Memory B cell (primary cell): ENCODE measurements around the gene MAD1L1.

ENCODE experiments used
- ATAC-seq: fragments of 150-1000 bp; cut with Tn5 transposase; 2 replicates; pipeline ENCODE4 v1.10.0; 2021; ENCODE audit warnings: low read depth, mild to moderate bottlenecking, moderate library complexity
- DNase-seq, 2 donors: peaks; one replicate each; pipeline ENCODE4 v3.0.0; 2022; ENCODE audit warnings: low spot score in 2 of 2
- H3K27ac Mint-ChIP-seq: one replicate; pipeline ENCODE4 v1.8.0; 2022; ENCODE audit warnings: mild to moderate bottlenecking, moderate library complexity, mixed read lengths
- H3K27me3 Mint-ChIP-seq: one replicate; pipeline ENCODE4 v1.8.0; 2022; ENCODE audit warnings: mixed read lengths
- H3K36me3 Mint-ChIP-seq: one replicate; pipeline ENCODE4 v1.8.0; 2022; ENCODE audit warnings: mild to moderate bottlenecking, mixed read lengths
- H3K4me1 Mint-ChIP-seq: one replicate; pipeline ENCODE4 v1.8.0; 2022; ENCODE audit warnings: mixed read lengths
- H3K4me3 Mint-ChIP-seq: one replicate; pipeline ENCODE4 v1.8.0; 2022; ENCODE audit warnings: mild to moderate bottlenecking, moderate library complexity, mixed read lengths
- H3K9me3 Mint-ChIP-seq: one replicate; pipeline ENCODE4 v1.8.0; 2022; ENCODE audit warnings: mixed read lengths

Gene MAD1L1

DNA sequence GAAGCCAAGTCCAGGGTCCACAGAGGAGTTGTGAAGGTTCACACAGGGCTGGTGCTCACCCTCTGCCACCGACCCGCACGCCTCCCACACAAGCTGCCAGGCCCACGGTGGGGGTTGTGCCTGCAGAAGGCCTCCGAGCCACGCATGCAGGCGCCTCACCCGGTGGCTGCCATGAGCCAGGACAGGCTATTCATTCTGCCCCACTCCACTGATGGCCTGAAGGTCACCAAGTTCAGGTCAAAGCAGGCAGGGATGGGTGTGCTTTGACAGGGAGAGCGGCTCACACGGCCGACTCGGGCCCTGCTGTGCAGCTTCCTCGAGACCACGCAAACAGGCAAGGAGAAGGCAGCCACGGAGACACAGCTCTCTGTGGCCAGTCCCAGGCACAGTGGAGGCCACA, 143.9 kb downstream of the MAD1L1 start:
- H3K9me3 Mint-ChIP-seq, result no peaks in the 10 kb centered on the region
- peaks cover 8% of the 10 kb centered on the region for H3K4me1 Mint-ChIP-seq
- peaks cover 14% of the 10 kb centered on the region for H3K36me3 Mint-ChIP-seq

DNA sequence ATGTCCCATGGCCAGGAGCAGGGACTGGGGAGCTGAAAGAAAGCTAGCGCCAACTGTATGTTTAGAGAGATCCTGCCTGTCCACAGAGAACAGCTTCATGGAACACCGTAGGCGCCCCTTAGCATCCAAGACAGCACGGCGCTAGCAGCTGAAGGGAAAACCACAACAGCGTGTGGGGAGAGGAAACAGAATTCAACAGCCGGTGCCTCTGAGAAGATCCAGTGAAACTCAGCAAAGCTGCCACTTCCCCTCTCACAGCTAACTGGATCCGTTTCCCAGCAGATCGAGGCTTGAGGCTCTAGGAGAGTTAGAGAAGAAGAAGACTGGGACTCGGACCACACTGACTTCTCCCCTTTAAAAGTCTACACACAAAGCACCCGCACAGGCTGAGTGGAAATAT, 145.0 kb downstream of the MAD1L1 start:
- no peak overlapping the region for H3K27ac Mint-ChIP-seq
- ATAC-seq (no peak), DNase-seq (no peak)
- no peaks in the 10 kb centered on the region for H3K9me3 Mint-ChIP-seq
- peaks cover 12% of the 10 kb centered on the region for H3K36me3 Mint-ChIP-seq
- peaks cover 6% of the 10 kb centered on the region for H3K4me1 Mint-ChIP-seq
- H3K27me3 Mint-ChIP-seq, result no peaks in the 10 kb centered on the region
- H3K4me3 Mint-ChIP-seq, result no peak overlapping the region

More for the DNA sequence above, 143.9 kb downstream of the MAD1L1 start:
- ATAC-seq (no peak), DNase-seq (no peak)
- no peak overlapping the region for H3K27ac Mint-ChIP-seq
- no peaks in the 10 kb centered on the region for H3K27me3 Mint-ChIP-seq
- no peak overlapping the region for H3K4me3 Mint-ChIP-seq

DNA sequence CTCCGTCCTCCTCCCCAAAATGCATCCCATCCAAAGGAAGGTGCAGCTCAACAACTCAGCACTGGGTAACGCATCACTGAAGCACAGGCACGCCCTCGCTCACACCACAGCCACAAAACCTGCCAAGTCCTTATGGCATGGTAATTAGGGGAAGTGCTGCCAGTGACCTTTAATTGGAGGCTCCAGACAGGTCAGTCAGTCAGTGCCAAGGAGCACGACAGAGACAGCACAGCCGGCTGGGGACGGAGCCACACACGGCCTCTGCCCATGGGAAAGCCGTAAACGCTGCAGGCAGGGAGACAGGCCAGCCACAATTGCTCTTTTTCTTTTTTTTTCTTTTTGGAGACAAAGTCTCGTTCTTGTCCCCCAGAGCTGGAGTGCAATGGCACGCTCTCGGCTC, 146.5 kb downstream of the MAD1L1 start:
- no peaks in the 10 kb centered on the region for H3K9me3 Mint-ChIP-seq
- DNase-seq (no peak), ATAC-seq (no peak)
- no peaks in the 10 kb centered on the region for H3K27me3 Mint-ChIP-seq
- peaks cover 14% of the 10 kb centered on the region for H3K36me3 Mint-ChIP-seq
- H3K4me3 Mint-ChIP-seq, result no peak overlapping the region
- peaks cover 5% of the 10 kb centered on the region for H3K4me1 Mint-ChIP-seq
- no peak overlapping the region for H3K27ac Mint-ChIP-seq

DNA sequence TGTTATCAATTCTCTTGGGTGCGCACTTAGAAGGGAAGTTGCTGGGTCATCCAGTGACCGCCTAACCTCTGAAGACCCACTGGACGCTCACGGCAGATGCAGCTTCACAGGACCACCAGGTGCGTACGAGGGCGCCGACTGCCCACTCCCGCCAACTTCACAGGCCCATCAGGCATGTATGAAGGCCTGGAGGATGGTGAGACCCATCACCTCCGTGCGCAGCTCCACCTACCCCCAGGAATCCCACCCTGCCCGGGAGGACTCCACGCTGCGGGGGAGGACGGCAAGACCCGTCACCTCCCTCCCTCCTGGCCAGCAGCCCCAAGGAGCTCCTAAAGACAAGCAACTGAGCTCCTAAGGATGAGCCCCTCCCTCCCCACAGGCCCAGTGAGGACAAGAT, 146.9 kb downstream of the MAD1L1 start:
- no peak overlapping the region for H3K4me3 Mint-ChIP-seq
- no peak overlapping the region for H3K27ac Mint-ChIP-seq
- DNase-seq (no peak), ATAC-seq (no peak)
- peaks cover 7% of the 10 kb centered on the region for H3K4me1 Mint-ChIP-seq
- H3K27me3 Mint-ChIP-seq, result no peaks in the 10 kb centered on the region
- no peaks in the 10 kb centered on the region for H3K9me3 Mint-ChIP-seq
- peaks cover 14% of the 10 kb centered on the region for H3K36me3 Mint-ChIP-seq

DNA sequence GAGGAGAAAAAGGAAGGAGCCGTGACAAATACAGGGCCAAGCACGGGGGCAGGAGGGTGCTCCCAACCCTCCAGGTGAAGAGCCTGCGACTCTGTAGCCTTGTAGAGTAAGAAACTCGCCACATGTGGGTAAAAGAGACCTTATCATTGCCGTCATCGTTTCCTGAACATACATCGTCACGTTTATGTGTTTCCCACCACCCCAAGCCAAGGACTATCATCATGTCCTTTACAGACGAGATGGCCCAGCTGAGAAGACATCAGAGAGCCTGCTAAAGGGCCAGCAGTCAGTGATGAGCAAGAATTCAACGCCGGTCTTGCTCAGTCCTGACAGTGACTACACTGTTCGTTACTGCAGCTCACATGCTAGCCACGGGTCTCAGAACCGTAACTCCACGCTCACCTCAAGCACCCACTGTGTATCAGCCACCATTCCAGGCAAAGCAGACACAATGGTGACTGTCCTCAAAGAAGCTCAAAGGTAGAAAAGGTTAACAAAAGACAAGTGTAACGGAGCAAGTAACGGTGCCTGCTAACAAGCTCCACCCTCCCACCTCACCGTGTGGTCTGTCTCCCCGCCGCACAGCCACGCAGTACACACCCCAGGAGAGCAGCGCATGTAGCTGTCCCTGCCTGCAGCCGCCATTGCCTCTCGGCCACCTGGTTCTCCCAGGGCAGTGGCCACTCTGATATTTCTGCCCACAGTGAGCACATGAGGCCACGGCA, 147.8 kb downstream of the MAD1L1 start:
- peaks cover 14% of the 10 kb centered on the region for H3K36me3 Mint-ChIP-seq
- H3K4me3 Mint-ChIP-seq, result no peak overlapping the region
- ATAC-seq, result no peak
- H3K27ac Mint-ChIP-seq, result no peak overlapping the region
- no peak for DNase-seq
- H3K27me3 Mint-ChIP-seq, result no peaks in the 10 kb centered on the region
- no peaks in the 10 kb centered on the region for H3K9me3 Mint-ChIP-seq
- H3K4me1 Mint-ChIP-seq, result peaks cover 8% of the 10 kb centered on the region

DNA sequence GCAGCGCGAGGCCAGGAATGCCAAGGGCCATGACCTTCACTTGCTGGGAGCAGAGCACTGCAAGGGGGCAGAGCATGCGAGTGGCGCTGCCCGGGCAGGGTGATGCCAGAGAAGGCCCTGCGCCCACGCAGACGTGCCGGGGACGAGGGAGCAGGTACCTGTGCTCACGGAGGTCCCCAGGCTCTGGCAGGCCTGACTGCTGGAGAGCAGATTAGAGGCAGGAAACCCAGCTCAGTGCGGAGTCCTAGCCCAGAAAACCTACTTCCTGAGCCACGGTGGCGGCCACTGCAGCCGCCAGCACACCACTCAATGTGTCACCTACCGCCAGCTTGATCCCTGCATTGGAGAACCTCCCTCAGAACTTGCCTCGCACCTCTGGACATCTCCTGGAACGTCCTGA, 148.4 kb downstream of the MAD1L1 start:
- peaks cover 14% of the 10 kb centered on the region for H3K36me3 Mint-ChIP-seq
- DNase-seq (no peak), ATAC-seq (no peak)
- H3K4me1 Mint-ChIP-seq, result peaks cover 11% of the 10 kb centered on the region
- H3K4me3 Mint-ChIP-seq, result no peak overlapping the region
- H3K27me3 Mint-ChIP-seq, result no peaks in the 10 kb centered on the region
- H3K27ac Mint-ChIP-seq, result no peak overlapping the region
- H3K9me3 Mint-ChIP-seq, result no peaks in the 10 kb centered on the region

DNA sequence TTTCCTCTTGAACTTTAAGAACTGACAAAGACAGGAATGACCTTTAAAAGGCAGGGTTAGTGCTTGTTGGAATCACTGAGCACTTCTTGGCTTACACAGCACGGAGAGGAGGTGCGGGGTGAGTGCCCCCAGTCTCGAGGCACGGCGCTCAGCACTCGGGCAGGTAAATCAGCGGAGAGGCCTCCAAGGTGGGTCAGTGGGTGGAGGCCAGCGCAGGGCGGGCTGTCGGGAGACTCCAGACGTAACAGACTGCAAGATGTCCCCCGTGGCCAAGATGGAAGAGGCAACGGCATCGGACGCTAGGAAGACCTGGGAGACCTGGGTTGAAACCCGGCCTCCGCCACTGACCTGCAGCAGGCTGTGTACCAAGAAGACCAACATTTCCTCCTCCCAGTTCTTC, 149.4 kb downstream of the MAD1L1 start:
- Mint-ChIP-seq H3K36me3 (peaks cover 14% of the 10 kb centered on the region), H3K27ac (no peak overlapping the region), H3K4me3 (no peak overlapping the region), H3K4me1 (peaks cover 11% of the 10 kb centered on the region), H3K27me3 (no peaks in the 10 kb centered on the region), H3K9me3 (no peaks in the 10 kb centered on the region)
- ATAC-seq (no peak), DNase-seq (no peak)

DNA sequence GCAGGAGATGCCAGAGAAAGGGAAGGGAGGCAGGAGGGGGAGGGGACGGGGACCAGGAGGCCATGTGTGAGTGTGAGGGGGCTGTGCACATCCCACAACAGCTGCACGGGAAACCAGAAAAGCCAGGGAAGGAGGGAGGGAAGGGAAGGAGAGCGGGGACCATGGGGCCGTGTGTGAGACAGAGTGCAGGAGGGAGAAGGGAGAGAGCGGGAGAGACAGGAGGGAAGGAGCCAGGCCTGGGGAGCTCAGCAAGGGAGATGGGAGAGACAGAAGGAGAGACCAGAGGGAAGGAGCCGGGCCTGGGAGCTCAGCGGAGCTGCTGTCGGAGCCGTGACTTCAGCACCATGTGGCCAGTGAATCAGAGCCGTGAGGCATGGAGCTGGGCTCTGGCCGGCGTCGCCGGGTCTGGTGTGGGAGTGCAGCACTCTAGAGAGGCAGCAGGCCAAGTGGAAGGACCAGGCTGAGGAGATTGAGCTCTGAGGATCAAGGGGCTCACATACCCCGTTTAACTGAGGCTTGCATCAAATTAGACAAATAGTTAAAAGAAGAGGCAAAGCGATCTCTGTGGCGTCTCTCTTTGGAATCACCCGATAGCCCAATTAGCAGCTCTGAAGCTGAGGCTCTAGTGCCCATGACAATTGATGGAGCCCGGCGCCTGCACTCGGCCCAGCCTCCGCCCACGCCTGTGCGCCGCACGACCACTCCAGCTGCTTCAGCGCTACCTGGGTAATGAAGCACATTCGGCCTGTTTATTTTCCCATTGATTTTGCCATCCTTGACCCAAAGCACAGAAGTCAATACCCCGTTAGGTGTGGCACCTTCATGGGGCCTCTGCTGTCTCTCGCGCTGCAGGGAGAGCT, 150.4 kb downstream of the MAD1L1 start:
- no peaks in the 10 kb centered on the region for H3K27me3 Mint-ChIP-seq
- no peak overlapping the region for H3K4me3 Mint-ChIP-seq
- H3K27ac Mint-ChIP-seq, result no peak overlapping the region
- H3K36me3 Mint-ChIP-seq, result peaks cover 14% of the 10 kb centered on the region
- DNase-seq (no peak), ATAC-seq (no peak)
- peaks cover 11% of the 10 kb centered on the region for H3K4me1 Mint-ChIP-seq
- H3K9me3 Mint-ChIP-seq, result no peaks in the 10 kb centered on the region

DNA sequence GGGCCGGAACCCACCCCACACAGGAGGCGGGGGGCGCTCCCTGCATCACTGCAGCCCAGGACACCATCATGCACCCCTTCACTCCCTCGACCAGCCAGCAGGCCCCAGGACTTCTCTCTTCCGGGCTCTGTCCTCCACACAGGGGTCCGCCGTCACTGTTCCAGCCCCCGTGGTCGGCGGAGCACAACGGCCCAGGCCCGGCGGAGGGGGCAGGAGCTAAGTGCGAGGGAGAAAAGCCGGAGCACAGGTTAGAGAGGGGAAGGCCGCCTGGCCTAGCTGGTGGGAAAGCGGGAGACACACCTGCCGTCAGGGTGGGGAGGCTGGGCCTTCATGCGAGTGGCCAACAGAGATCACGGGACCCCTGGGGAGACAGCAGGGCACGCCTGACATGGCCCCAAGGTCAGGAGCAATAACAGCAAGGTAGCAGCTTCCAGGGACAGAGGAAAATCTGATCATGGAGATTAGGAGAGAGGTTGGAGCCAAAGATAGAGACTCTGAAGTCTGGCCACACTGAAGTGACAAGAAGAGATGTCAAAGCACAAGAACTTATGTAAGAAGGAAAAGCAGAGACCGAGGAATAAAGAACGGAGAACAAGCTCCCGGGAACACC, 151.1 kb downstream of the MAD1L1 start:
- ATAC-seq, result no peak

DNA sequence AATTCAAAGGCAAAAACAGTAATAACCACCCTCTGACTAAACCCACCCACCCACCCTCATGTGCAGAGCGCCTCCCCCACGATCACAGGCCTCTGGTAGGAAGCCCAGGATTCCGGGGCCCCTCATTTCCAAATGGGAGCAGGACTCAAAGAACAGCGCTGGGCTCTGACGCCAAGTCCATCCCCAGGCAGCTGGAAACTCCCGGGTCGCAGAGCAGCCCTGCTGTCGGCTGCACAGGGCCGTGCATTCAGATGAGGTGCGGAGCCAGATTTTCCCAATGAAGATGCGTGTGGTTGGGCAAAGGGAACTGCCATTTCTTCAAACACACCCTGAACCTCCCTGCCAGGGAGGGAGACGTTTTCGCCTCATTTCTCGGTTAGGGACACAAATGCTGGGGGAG, 152.3 kb downstream of the MAD1L1 start:
- no peak for ATAC-seq
- Mint-ChIP-seq H3K4me1 (peaks cover 14% of the 10 kb centered on the region), H3K9me3 (no peaks in the 10 kb centered on the region), H3K36me3 (peaks cover 12% of the 10 kb centered on the region), H3K4me3 (no peak overlapping the region), H3K27ac (no peak overlapping the region), H3K27me3 (no peaks in the 10 kb centered on the region)
- DNase-seq, result no peak

More for the DNA sequence above, 151.1 kb downstream of the MAD1L1 start:
- Mint-ChIP-seq H3K9me3 (no peaks in the 10 kb centered on the region), H3K27ac (no peak overlapping the region), H3K27me3 (no peaks in the 10 kb centered on the region), H3K36me3 (peaks cover 11% of the 10 kb centered on the region), H3K4me3 (no peak overlapping the region), H3K4me1 (peaks cover 11% of the 10 kb centered on the region)
- no peak for DNase-seq

DNA sequence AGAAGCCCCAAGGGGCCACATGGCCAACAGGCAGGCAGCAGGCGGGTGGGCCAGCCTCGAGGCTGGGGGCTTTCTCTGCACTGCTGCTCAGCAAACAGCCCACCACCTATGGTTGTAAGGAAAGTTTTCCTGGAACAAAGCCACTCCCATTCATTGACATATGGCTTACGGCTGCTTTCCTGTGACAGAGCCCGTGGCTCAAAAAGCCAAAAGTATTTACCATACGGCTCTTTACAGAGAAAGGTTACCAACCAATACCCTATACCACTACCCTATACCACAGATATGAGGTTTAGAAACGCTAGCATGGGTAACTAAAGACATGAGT, 152.7 kb downstream of the MAD1L1 start:
- DNase-seq (no peak), ATAC-seq (no peak)
- H3K9me3 Mint-ChIP-seq, result no peaks in the 10 kb centered on the region
- H3K4me1 Mint-ChIP-seq, result peaks cover 13% of the 10 kb centered on the region
- no peaks in the 10 kb centered on the region for H3K27me3 Mint-ChIP-seq
- peaks cover 9% of the 10 kb centered on the region for H3K36me3 Mint-ChIP-seq
- H3K4me3 Mint-ChIP-seq, result no peak overlapping the region
- no peak overlapping the region for H3K27ac Mint-ChIP-seq

DNA sequence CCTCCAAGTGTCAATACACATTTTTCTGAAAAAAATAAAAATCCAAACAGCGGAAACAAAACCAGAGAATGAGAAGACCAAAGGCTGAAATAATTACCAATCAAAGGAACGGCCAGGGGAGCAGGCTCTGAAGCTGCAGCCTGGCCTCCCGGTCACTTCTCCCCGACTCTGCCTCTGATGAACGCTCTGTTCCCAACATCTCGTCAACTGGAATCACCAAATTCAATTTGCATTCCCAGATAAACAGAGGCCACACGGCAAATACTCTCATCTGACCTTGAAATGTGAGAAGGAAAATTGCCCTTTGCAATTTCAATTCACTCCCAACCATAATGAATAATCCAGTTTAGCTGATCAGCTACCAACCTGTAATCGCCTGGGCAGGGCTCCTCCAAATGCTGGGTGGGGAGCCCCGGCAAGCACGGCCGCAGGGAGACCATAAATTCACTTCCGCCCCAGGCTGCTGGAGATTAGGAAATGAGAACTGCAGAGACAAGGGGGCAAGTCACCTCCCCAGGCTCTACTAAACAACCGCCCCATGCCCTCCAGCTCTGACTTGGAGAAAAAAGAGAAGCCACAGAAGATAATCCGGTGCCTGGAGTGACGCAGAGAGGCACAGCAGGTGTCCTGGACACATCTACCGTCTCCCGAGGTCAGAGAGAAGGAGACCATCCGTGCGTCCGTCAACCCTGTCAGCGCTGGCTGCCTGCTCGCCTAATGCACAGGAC, 153.2 kb downstream of the MAD1L1 start:
- Mint-ChIP-seq H3K36me3 (peaks cover 7% of the 10 kb centered on the region), H3K27ac (no peak overlapping the region), H3K4me1 (peaks cover 11% of the 10 kb centered on the region), H3K4me3 (no peak overlapping the region), H3K9me3 (no peaks in the 10 kb centered on the region), H3K27me3 (no peaks in the 10 kb centered on the region)
- DNase-seq (no peak), ATAC-seq (peak; percentile 60)

DNA sequence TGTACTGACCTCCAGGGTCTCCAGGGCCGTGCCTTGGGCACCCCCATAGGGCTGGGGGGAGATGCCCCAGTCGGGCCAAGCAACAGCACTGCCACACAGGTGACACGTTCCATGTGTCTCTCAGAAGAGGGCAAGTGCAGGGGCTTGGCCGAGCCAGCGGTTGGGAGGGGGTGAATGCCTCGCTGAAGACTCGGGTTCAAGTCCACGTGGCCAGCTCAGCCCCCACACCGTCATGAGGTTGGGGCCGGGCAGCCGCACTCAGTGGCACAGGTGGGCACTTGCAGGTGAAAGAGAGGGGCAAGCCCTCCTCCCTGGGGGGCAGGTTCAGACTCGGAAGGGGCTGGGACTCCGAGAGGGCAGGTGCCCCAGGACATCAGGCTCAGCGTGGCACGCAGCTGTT, 153.8 kb downstream of the MAD1L1 start:
- no peak for ATAC-seq
- Mint-ChIP-seq H3K4me3 (no peak overlapping the region), H3K9me3 (no peaks in the 10 kb centered on the region), H3K4me1 (peaks cover 11% of the 10 kb centered on the region), H3K36me3 (peaks cover 7% of the 10 kb centered on the region), H3K27ac (no peak overlapping the region), H3K27me3 (no peaks in the 10 kb centered on the region)
- DNase-seq, result no peak

DNA sequence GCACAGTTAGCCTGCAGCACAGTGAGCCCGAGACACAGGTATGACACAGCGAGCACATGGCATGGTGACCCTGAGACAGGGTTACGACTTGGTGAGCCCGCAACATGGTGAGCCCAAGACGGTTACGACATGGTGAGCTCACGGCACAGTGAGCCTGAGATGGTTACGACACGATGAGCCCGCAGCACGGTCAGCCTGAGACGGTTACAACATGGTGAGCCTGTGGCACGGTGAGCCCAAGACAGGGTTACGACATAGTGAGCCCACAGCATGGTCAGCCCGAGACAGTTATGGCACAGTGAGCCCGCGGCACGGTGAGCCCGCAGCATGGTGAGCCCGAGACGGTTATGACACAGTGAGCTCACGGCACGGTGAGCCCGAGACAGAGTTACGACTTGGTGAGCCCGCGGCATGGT, 156.1 kb downstream of the MAD1L1 start:
- ATAC-seq (no peak), DNase-seq (no peak)
- H3K36me3 Mint-ChIP-seq, result peaks cover 3% of the 10 kb centered on the region
- no peaks in the 10 kb centered on the region for H3K9me3 Mint-ChIP-seq
- H3K27me3 Mint-ChIP-seq, result no peaks in the 10 kb centered on the region
- H3K4me1 Mint-ChIP-seq, result peaks cover 17% of the 10 kb centered on the region
- H3K4me3 Mint-ChIP-seq, result no peak overlapping the region
- no peak overlapping the region for H3K27ac Mint-ChIP-seq
